SK-N-SH (cell line): ENCODE data around the gene NLRC5. TPM values are rescaled to one million over a fixed set of nuclear protein-coding genes. Genes with fewer than 3 reads are reported as not detected.

ENCODE experiments used
- CTCF ChIA-PET: fragments of 300-600, 350-600 bp; formaldehyde crosslinking; extraction: SDS; loops from one replicate; lab custom pipeline; 2021; lab: Yijun Ruan, JAX
- POLR2A ChIA-PET: fragments of 350-600 bp; sonication (Branson Sonifier 250); formaldehyde crosslinking; extraction: SDS; loops from one replicate; lab custom pipeline; 2020; ENCODE audit warnings: antibody characterized with exemption, inconsistent platforms; lab: Yijun Ruan, JAX
- DNase-seq: peaks from one replicate; pipeline ENCODE4 v3.0.0; 2012
- H2AFZ ChIP-seq: fragments of 200-600 bp; sonication (generic); 2 replicates; pipeline ENCODE4 v1.8.1; 2016; ENCODE audit warnings: antibody characterized with exemption, mild to moderate bottlenecking, low read depth
- H3F3A ChIP-seq: fragments of 200-600 bp; sonication (generic); replicated peaks from 2 replicates; pipeline ENCODE3; 2016; ENCODE audit warnings: antibody characterized with exemption, mild to moderate bottlenecking; ENCODE audit not compliant: insufficient read depth
- H3K27ac ChIP-seq, 2 experiments: fragments of 200-500 bp in 1 of 2; fragments of 200-600 bp in 1 of 2; sonication (Bioruptor generic) in 1 of 2; sonication (generic), shearing (Covaris generic) in 1 of 2; 2 replicates each; pipeline versions ENCODE4 v1.5.1 to v1.6.1; 2014 to 2016; ENCODE audit warnings: low read depth in 2 of 2, inconsistent platforms in 1 of 2, low read length in 1 of 2, mild to moderate bottlenecking in 1 of 2, mixed read lengths in 1 of 2
- H3K27me3 ChIP-seq: fragments of 200-600 bp; sonication (generic), shearing (Covaris generic); 2 replicates; pipeline ENCODE4 v1.6.1; 2016; ENCODE audit warnings: mixed run types; ENCODE audit not compliant: insufficient read depth
- H3K36me3 ChIP-seq, 2 experiments: fragments of 200-500 bp in 1 of 2; fragments of 200-600 bp in 1 of 2; sonication (Bioruptor generic) in 1 of 2; sonication (generic) in 1 of 2; replicated peaks in 1 of 2; 2 replicates each; pipeline versions ENCODE3 to v1.5.1; 2014 to 2016; ENCODE audit warnings: low read length in 1 of 2, mild to moderate bottlenecking in 1 of 2; ENCODE audit not compliant: insufficient read depth in 2 of 2, control insufficient read depth in 1 of 2
- H3K4me1 ChIP-seq, 2 experiments: fragments of 200-500 bp in 1 of 2; fragments of 200-600 bp in 1 of 2; sonication (Bioruptor generic) in 1 of 2; sonication (generic), shearing (Covaris generic) in 1 of 2; 2 replicates each; pipeline versions ENCODE4 v1.5.1 to v1.6.1; 2014 to 2016; ENCODE audit warnings: low read depth in 1 of 2, low read length in 1 of 2, mixed run types in 1 of 2; ENCODE audit not compliant: insufficient read depth in 2 of 2, control insufficient read depth in 1 of 2
- H3K4me2 ChIP-seq: fragments of 200-600 bp; sonication (generic), shearing (Covaris generic); 2 replicates; pipeline ENCODE4 v1.6.1; 2017; ENCODE audit warnings: mixed run types
- H3K4me3 ChIP-seq, 2 experiments: fragments of 200-500 bp in 1 of 2; fragments of 200-600 bp in 1 of 2; sonication (Bioruptor generic) in 1 of 2; sonication (generic), shearing (Covaris generic) in 1 of 2; 2 replicates each; pipeline versions ENCODE4 v1.5.1 to v1.8.1; 2014 to 2016; ENCODE audit warnings: low read depth in 2 of 2, inconsistent platforms in 1 of 2, low read length in 1 of 2, mild to moderate bottlenecking in 1 of 2, mixed read lengths in 1 of 2, moderate library complexity in 1 of 2
- H3K79me2 ChIP-seq: fragments of 200-600 bp; sonication (generic); 2 replicates; pipeline ENCODE4 v1.8.1; 2017; ENCODE audit warnings: mild to moderate bottlenecking; ENCODE audit not compliant: insufficient read depth
- H3K9ac ChIP-seq: fragments of 200-600 bp; sonication (generic); 2 replicates; pipeline ENCODE4 v1.6.1; 2017; ENCODE audit warnings: mixed run types
- H3K9me2 ChIP-seq: fragments of 200-600 bp; sonication (generic); 2 replicates; pipeline ENCODE4 v1.6.1; 2017; ENCODE audit warnings: mixed run types
- H3K9me3 ChIP-seq: fragments of 200-600 bp; sonication (generic); 2 replicates; pipeline ENCODE4 v1.6.1; 2017; ENCODE audit warnings: mixed run types, mild to moderate bottlenecking, moderate library complexity
- H4K20me1 ChIP-seq: fragments of 200-600 bp; sonication (generic); 2 replicates; pipeline ENCODE4 v1.6.1; 2017; ENCODE audit warnings: mild to moderate bottlenecking, mixed run types; ENCODE audit not compliant: insufficient read depth
- CTCF ChIP-seq: fragments of 200-600 bp; sonication (generic); IDR thresholded peaks from 2 replicates; pipeline ENCODE4 v1.6.1; 2017; ENCODE audit warnings: antibody characterized with exemption, mild to moderate bottlenecking, moderate library complexity
- EP300 ChIP-seq, 2 experiments: IDR thresholded peaks; 2 replicates each; pipeline versions ENCODE4 v1.4.0 to v1.6.1; 2012; ENCODE audit warnings: borderline replicate concordance in 1 of 2, low read depth in 1 of 2, low read length in 1 of 2
- EZH2phosphoT487 ChIP-seq: fragments of 200-600 bp; sonication (generic); IDR thresholded peaks from 2 replicates; pipeline ENCODE4 v1.6.1; 2017; ENCODE audit warnings: low read depth, mixed run types, mild to moderate bottlenecking, antibody characterized with exemption, moderate library complexity, borderline replicate concordance
- GABPA ChIP-seq: IDR thresholded peaks from 2 replicates; pipeline ENCODE4 v1.4.0; 2012; ENCODE audit warnings: low read depth, mild to moderate bottlenecking
- MEF2A ChIP-seq: IDR thresholded peaks from 2 replicates; pipeline ENCODE4 v1.4.0; 2012; ENCODE audit warnings: low read depth, borderline replicate concordance
- NFIC ChIP-seq: IDR thresholded peaks from 2 replicates; pipeline ENCODE4 v1.4.0; 2012; ENCODE audit warnings: borderline replicate concordance
- POLR2AphosphoS5 ChIP-seq: IDR thresholded peaks from 2 replicates; pipeline ENCODE4 v1.6.1; 2012; ENCODE audit warnings: low read depth, low read length
- RAD21 ChIP-seq: IDR thresholded peaks from 2 replicates; pipeline ENCODE4 v1.6.1; 2012; ENCODE audit warnings: mild to moderate bottlenecking, low read length
- RCOR1 ChIP-seq: fragments of 150-350 bp; IDR thresholded peaks from 2 replicates; pipeline ENCODE4 v1.6.1; 2017; ENCODE audit warnings: antibody characterized with exemption, low read length
- RXRA ChIP-seq: IDR thresholded peaks from 2 replicates; pipeline ENCODE4 v1.4.0; 2012; ENCODE audit warnings: low read depth, mild to moderate bottlenecking, borderline replicate concordance
- TAF1 ChIP-seq: IDR thresholded peaks from 2 replicates; pipeline ENCODE4 v1.6.1; 2012; ENCODE audit warnings: low read depth, mild to moderate bottlenecking, low read length, moderate library complexity, borderline replicate concordance
- USF1 ChIP-seq: IDR thresholded peaks from 2 replicates; pipeline ENCODE4 v1.4.0; 2012; ENCODE audit warnings: low read depth, borderline replicate concordance
- USF2 ChIP-seq: fragments of 150-350 bp; IDR thresholded peaks from 2 replicates; pipeline ENCODE4 v1.6.1; 2017; ENCODE audit warnings: antibody characterized with exemption, low read length, low read depth, borderline replicate concordance
- YY1 ChIP-seq: IDR thresholded peaks from 2 replicates; pipeline ENCODE4 v1.4.0; 2012; ENCODE audit warnings: low read depth, mild to moderate bottlenecking
- WGBS: methylation state at CpG from one replicate; pipeline ENCODE4 v1.1.6; 2017; ENCODE audit warnings: low lambda C conversion rate; 5-methylcytosine and 5-hydroxymethylcytosine counted together
- polyA plus RNA-seq, 3 experiments: library from polyadenylated mRNA; depleted of rRNA; stranded (reverse); fragments of >200 nt; gene quantifications; 2 replicates each; pipeline ENCODE4 v1.2.3, GENCODE V29; 2012

Gene NLRC5
- polyA plus RNA-seq, 1 of the 3 experiments (the other 2 are of a cell fraction), result 6.5 TPM

- no peaks in the 10 kb centered on the region for H3K9me3 ChIP-seq
- H3K4me1 ChIP-seq, result peaks cover 0 to 3% of the 10 kb centered on the region in 2 experiments; a peak in 1 of 4 replicates
- H4K20me1 ChIP-seq, result no peaks in the 10 kb centered on the region
- H3K4me2 ChIP-seq, result no peak overlapping the region
- CTCF ChIA-PET, result interaction anchor here (1.0 to 6.2 kb wide), 8 partner anchors 8 to 163 kb away, joined by 4 to 56 read pairs (median 10); partner anchors contain the start of genes CETP and SLC12A3
- WGBS, result 96% methylated on average over 4 of the region's 4 CpGs
- no peak for DNase-seq
- H2AFZ ChIP-seq, result no peak overlapping the region
- H3F3A ChIP-seq, result peaks cover 25% of the 10 kb centered on the region
- H3K4me3 ChIP-seq, result no peak overlapping the region
- H3K36me3 ChIP-seq, result peaks cover 5 to 9% of the 10 kb centered on the region in 2 experiments
- no peaks in the 10 kb centered on the region for H3K27me3 ChIP-seq
- TF ChIP-seq RXRA (no peak), YY1 (no peak), RAD21 (no peak), MEF2A (no peak), POLR2AphosphoS5 (no peak), GABPA (no peak), USF1 (no peak), CTCF (no peak), TAF1 (no peak), NFIC (no peak)
- no peak overlapping the region for H3K27ac ChIP-seq
- no peak overlapping the region for H3K9ac ChIP-seq
- H3K9me2 ChIP-seq, result no peaks in the 10 kb centered on the region
- POLR2A ChIA-PET, result no interaction called here
- H3K79me2 ChIP-seq, result no peaks in the 10 kb centered on the region
These were observed 39.3 kb upstream of the NLRC5 start for GRCh38 chr16:56950051-56950450.

- H2AFZ ChIP-seq, result no peak overlapping the region
- no peak overlapping the region for H3K4me3 ChIP-seq
- WGBS, result 87% methylated on average over 7 of the region's 7 CpGs
- H3F3A ChIP-seq, result peaks cover 21% of the 10 kb centered on the region
- ChIA-PET CTCF (interaction anchor here (0.8 to 6.2 kb wide), 12 partner anchors 9 to 164 kb away, joined by 3 to 56 read pairs (median 6); partner anchors contain the start of genes CETP and SLC12A3), POLR2A (interaction anchor here (0.7 to 1.0 kb wide), 2 partner anchors 19 to 20 kb away, joined by 3 to 4 read pairs; partner anchors contain the start of gene HERPUD1)
- H3K9me3 ChIP-seq, result no peaks in the 10 kb centered on the region
- H3K4me1 ChIP-seq, result no peaks in the 10 kb centered on the region; a peak in 1 of 4 replicates
- H3K9ac ChIP-seq, result no peak overlapping the region
- H3K36me3 ChIP-seq, result peaks cover 1 to 5% of the 10 kb centered on the region in 2 experiments
- no peaks in the 10 kb centered on the region for H3K9me2 ChIP-seq
- H3K27me3 ChIP-seq, result no peaks in the 10 kb centered on the region
- no peak for TF ChIP-seq RAD21
- no peak for TF ChIP-seq EZH2phosphoT487
- no peak for TF ChIP-seq USF2
- no peak for TF ChIP-seq CTCF
- no peak for TF ChIP-seq RCOR1
- TF ChIP-seq EP300 (IDR thresholded peaks at IDR 0.05; ENCODE audit: borderline replicate concordance in 1 of 2, low read depth in 1 of 2, low read length in 1 of 2), result no peak
- TF ChIP-seq GABPA, result no peak
- TF ChIP-seq, all 33 proteins: peak for 0
- no peaks in the 10 kb centered on the region for H3K79me2 ChIP-seq
- no peak overlapping the region for H3K27ac ChIP-seq
- no peaks in the 10 kb centered on the region for H4K20me1 ChIP-seq
- H3K4me2 ChIP-seq, result no peak overlapping the region
- no peak for DNase-seq
These were observed 38.9 kb upstream of the NLRC5 start for GRCh38 chr16:56950455-56950854.
